Hepatocyte (in vitro differentiated cells): Measurements from ENCODE around the gene GPR62.

Source experiments
- CTCF ChIP-seq: fragments of 200-600 bp; sonication (generic); IDR thresholded peaks from 2 replicates; pipeline ENCODE4 v1.5.1; 2016; ENCODE audit warnings: antibody characterized with exemption, mild to moderate bottlenecking; ENCODE audit not compliant: poor library complexity
- EZH2phosphoT487 ChIP-seq: fragments of 200-600 bp; sonication (generic); IDR thresholded peaks from one replicate; pipeline ENCODE4 v1.6.1; 2018; ENCODE audit warnings: antibody characterized with exemption, mild to moderate bottlenecking, low read depth, moderate library complexity; ENCODE audit not compliant: unreplicated experiment, severe bottlenecking

GRCh38 chr3:52002748-52003147, 47.6 kb downstream of the GPR62 start:
- TF ChIP-seq CTCF (no peak), EZH2phosphoT487 (no peak)
